OCI-LY7 (cell line): Measurements from ENCODE around the gene FBN1.

ENCODE experiments used
- CTCF ChIP-seq: fragments of 200-600 bp; sonication (generic); conservative IDR thresholded peaks from 2 replicates; pipeline ENCODE4 v1.5.1; 2014; ENCODE audit warnings: mild to moderate bottlenecking, antibody characterized with exemption, low read length, moderate library complexity, mixed read lengths
- EZH2phosphoT487 ChIP-seq: fragments of 200-600 bp; sonication (generic); IDR thresholded peaks from 2 replicates; pipeline ENCODE4 v1.6.1; 2018; ENCODE audit warnings: low read depth, borderline replicate concordance, mild to moderate bottlenecking, mixed run types, antibody characterized with exemption, low read length, moderate library complexity, mixed read lengths

- TF ChIP-seq CTCF: no peak
- TF ChIP-seq EZH2phosphoT487: no peak
Measured at GRCh38 chr15:48527517-48527916, 118.0 kb downstream of the FBN1 start.
